ENCODE results near the gene LHPP. TPM values are rescaled to one million over a fixed set of nuclear protein-coding genes. Genes with fewer than 3 reads are reported as not detected.
A peak's percentile ranks its signal among the peaks of the same experiment; 100 is the strongest.

The LHPP gene
- total and polyA plus RNA-seq, 8 donors = 8.5 to 48.7 (median 17.0) TPM

- no peaks in the 10 kb centered on the region for H3K9me3 ChIP-seq
- DNase-seq = no peak
- no peak for TF ChIP-seq EP300 (IDR thresholded peaks at IDR 0.05)
- no peak for TF ChIP-seq POLR2A (IDR thresholded peaks at IDR 0.05)
- no peak for TF ChIP-seq CTCF (IDR thresholded peaks at IDR 0.05)
- no peak for TF ChIP-seq POLR2AphosphoS5 (IDR thresholded peaks at IDR 0.05)
- WGBS, 5 donors = 93 to 96% (median 95%) methylated on average over 29 to 30 of the region's 30 CpGs
- H3K36me3 ChIP-seq = peaks cover 0 to 7% (median 7%) of the 10 kb centered on the region in 4 donors
- H3K4me1 ChIP-seq = peaks cover 45 to 88% (median 75%) of the 10 kb centered on the region in 4 donors
- no peaks in the 10 kb centered on the region for H3K27me3 ChIP-seq
- H3K4me3 ChIP-seq = no peak overlapping the region
- intact Hi-C loops (cut with DNase I; ENCODE audit: low total_unique reads) = no loop called here
- peak overlapping the region in 1 of 5 donors; percentile 68 for H3K27ac ChIP-seq
Measured at GRCh38 chr10:124643330-124644009, 181.8 kb downstream of the LHPP start.

- Histone ChIP-seq H3K36me3 (peaks cover 0 to 7% (median 7%) of the 10 kb centered on the region in 4 donors), H3K27me3 (no peaks in the 10 kb centered on the region), H3K4me1 (peaks cover 53 to 89% (median 80%) of the 10 kb centered on the region in 4 donors), H3K4me3 (no peak overlapping the region), H3K9me3 (no peaks in the 10 kb centered on the region), H3K27ac (peak overlapping the region in 1 of 5 donors; percentile 68)
- 84 to 94% (median 93%) methylated on average over 3 to 4 of the region's 4 CpGs for WGBS, 5 donors
- DNase-seq = no peak
- TF ChIP-seq POLR2AphosphoS5 (IDR thresholded peaks at IDR 0.05) (no peak), EP300 (IDR thresholded peaks at IDR 0.05) (no peak), CTCF (IDR thresholded peaks at IDR 0.05) (no peak), POLR2A (IDR thresholded peaks at IDR 0.05) (no peak)
- intact Hi-C loops (cut with DNase I; ENCODE audit: low total_unique reads) = no loop called here
Measured at GRCh38 chr10:124644236-124644635, 182.6 kb downstream of the LHPP start.

GRCh38 chr10:124644771-124645415, 183.3 kb downstream of the LHPP start:
- intact Hi-C loops (cut with DNase I; ENCODE audit: low total_unique reads) = no loop called here
- Histone ChIP-seq H3K27ac (peak overlapping the region in 2 of 5 donors; percentile 68 to 80), H3K9me3 (no peaks in the 10 kb centered on the region), H3K4me1 (peaks cover 59 to 93% (median 85%) of the 10 kb centered on the region in 4 donors), H3K36me3 (peaks cover 0 to 7% (median 7%) of the 10 kb centered on the region in 4 donors), H3K4me3 (no peak overlapping the region), H3K27me3 (no peaks in the 10 kb centered on the region)
- DNase-seq = no peak
- 89 to 96% (median 94%) methylated on average over 6 to 10 of the region's 10 CpGs for WGBS, 5 donors
- TF ChIP-seq POLR2A (IDR thresholded peaks at IDR 0.05) (no peak), CTCF (IDR thresholded peaks at IDR 0.05) (no peak), POLR2AphosphoS5 (IDR thresholded peaks at IDR 0.05) (no peak), EP300 (IDR thresholded peaks at IDR 0.05) (no peak)

GRCh38 chr10:124645467-124646095, 184.0 kb downstream of the LHPP start:
- WGBS, 5 donors = 86 to 94% (median 92%) methylated on average over 11 to 13 of the region's 13 CpGs
- intact Hi-C loops (cut with DNase I; ENCODE audit: low total_unique reads) = no loop called here
- Histone ChIP-seq H3K9me3 (no peaks in the 10 kb centered on the region), H3K27me3 (no peaks in the 10 kb centered on the region), H3K4me3 (no peak overlapping the region), H3K4me1 (peaks cover 60 to 94% (median 82%) of the 10 kb centered on the region in 4 donors), H3K36me3 (peaks cover 0 to 7% (median 7%) of the 10 kb centered on the region in 4 donors), H3K27ac (peak overlapping the region in 4 of 5 donors; percentile 67 to 80 (median 72))
- TF ChIP-seq POLR2AphosphoS5 (IDR thresholded peaks at IDR 0.05) = no peak
- TF ChIP-seq POLR2A (IDR thresholded peaks at IDR 0.05) = no peak
- no peak for TF ChIP-seq CTCF (IDR thresholded peaks at IDR 0.05)
- no peak for TF ChIP-seq EP300 (IDR thresholded peaks at IDR 0.05)
- no peak for DNase-seq
